Measurements from ENCODE around the gene ZNF771. TPM values are rescaled to one million over a fixed set of nuclear protein-coding genes. Genes with fewer than 3 reads are reported as not detected.

ZNF771 gene
- total RNA-seq, 1 donor from 2014 or later: 8.9 TPM

DNA sequence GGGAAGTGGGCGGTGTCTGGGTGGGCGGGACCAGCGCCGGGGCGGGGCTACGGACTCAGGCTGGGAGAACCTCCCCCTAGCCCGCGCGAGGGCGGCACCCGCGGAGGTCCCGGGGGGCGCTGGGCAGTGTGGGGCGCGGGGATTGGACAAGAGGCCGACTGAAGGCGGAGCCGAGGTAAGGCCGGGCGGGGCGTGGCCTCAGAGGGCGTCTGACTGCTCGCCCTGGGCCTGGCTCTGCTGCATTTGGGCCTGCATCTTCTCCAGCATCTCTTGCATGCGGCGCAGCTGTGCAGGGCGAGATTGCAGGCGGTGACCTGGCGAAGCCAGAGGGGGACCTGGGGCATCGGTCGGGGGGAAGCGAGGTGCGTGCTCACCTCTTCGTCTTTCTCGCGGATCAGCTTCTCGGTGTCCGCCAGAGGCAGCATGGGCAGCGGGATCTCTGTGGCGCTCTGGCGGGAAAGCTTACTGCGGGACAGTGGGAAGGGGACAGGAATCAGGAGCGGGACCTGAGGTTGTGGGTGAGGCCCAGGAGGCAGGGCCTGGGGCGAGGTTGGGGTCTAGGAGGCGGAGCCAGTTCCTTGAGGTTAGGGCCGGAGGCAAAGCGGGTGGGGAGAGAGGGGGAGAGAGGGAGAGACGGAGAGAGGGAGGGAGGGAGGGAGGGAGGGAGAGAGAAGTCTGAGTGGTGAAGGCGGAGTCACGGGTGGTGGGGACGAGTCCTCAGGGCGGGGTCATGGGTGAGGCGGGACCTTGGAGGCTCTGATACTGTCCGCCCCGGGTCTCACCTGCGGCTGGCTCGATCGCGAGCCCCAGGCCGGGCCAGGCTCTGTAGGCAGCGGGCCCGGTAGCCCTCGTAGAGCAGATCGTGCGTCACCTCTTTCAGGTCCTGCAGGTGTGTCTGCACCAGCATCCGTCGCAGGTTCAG, 28.9 kb upstream of the ZNF771 start:
- Mint-ChIP-seq H3K4me3 (peak overlapping the region; percentile 97), H3K9me3 (no peaks in the 10 kb centered on the region), H3K36me3 (ENCODE audit: low read depth) (peaks cover 25% of the 10 kb centered on the region), H3K27me3 (ENCODE audit: insufficient read depth) (peaks cover 2% of the 10 kb centered on the region), H3K27ac (peak overlapping the region; percentile 100), H3K4me1 (ENCODE audit: low read depth) (peaks cover 55% of the 10 kb centered on the region)
- DNase-seq (ENCODE audit: low spot score): peak; percentile 98
- intact Hi-C loops (cut with micrococcal nuclease): loop anchor here (1.0 to 10.0 kb wide), 11 partner anchors 8 to 571 kb away; partner anchors contain the start of genes ALDOA, CD2BP2, FBRS and HIRIP3

DNA sequence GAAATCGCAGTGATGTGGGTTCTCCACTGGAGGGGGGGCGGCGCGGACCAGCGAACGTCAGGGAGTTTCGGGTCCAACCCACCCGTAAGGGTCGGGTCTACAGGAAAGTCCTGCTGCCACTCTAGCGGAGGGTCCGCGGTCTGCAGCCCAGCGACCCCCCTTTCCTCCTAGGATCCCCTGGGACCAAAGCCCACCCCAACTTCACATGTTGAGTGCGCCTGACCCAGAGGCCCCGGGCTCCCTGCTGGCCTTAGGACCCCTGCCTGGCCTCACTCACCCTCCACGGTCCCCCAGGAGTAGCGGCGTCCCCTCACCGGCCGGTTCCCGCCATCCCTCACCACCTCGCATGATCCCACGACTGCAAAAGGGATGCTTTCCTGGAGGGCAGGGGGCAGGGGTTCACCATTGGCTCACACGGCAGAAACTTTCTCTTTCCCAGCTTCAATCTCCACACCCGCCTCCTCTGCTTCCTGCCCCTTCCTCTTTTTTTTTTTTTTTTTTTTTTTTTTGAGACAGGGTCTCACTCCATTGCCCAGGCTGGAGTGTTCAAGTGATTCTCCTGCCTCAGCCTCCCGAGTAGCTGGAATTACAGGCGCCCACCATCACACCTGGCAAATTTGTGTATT, 28.1 kb upstream of the ZNF771 start:
- peak overlapping the region; percentile 97 for H3K4me3 Mint-ChIP-seq
- H3K4me1 Mint-ChIP-seq (ENCODE audit: low read depth): peaks cover 59% of the 10 kb centered on the region
- intact Hi-C loops (cut with micrococcal nuclease): loop anchor here (2.0 to 10.0 kb wide), 4 partner anchors 44 to 572 kb away; partner anchors contain the start of genes ALDOA, HIRIP3, INO80E and MAZ
- DNase-seq (ENCODE audit: low spot score): no peak
- no peaks in the 10 kb centered on the region for H3K9me3 Mint-ChIP-seq
- peak overlapping the region; percentile 100 for H3K27ac Mint-ChIP-seq
- peaks cover 25% of the 10 kb centered on the region for H3K36me3 Mint-ChIP-seq (ENCODE audit: low read depth)
- peaks cover 2% of the 10 kb centered on the region for H3K27me3 Mint-ChIP-seq (ENCODE audit: insufficient read depth)

DNA sequence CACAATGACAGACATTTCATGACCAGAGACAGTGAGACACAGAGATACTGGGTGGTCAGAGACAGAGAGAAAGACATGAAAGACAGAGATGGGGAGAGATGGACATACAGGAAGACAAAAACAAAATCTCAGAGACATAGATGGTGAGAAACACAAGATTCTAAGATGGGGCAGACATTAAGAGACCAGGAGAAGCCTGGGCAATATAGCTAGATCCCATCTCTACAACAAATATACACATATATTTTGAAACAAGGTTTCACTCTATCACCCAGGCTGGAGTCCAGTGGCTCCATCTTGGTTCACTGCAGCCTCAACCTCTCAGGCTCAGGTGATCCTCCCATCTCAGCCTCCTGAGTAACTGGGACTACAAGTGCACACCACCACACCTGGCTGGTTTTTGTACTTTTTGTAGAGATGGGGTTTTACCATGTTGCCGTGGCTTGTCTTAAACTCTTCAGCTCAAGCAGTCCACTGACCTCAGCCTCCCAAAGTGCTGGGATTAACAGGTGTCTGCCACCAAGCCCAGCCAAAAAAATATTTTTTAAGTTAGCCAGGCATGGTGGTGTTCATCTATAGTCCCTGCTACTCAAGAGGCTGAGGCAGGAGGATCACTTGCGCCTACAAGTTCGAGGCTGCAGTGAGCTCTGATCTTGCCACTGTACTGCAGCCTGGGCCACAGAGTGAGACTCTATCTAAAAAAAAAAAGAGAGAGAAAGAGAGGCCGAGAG, 27.2 kb upstream of the ZNF771 start:
- intact Hi-C loops (cut with micrococcal nuclease): no loop called here
- no peak for DNase-seq (ENCODE audit: low spot score)
- peak overlapping the region; percentile 100 for H3K27ac Mint-ChIP-seq
- peaks cover 25% of the 10 kb centered on the region for H3K36me3 Mint-ChIP-seq (ENCODE audit: low read depth)
- H3K27me3 Mint-ChIP-seq (ENCODE audit: insufficient read depth): peaks cover 2% of the 10 kb centered on the region
- H3K4me3 Mint-ChIP-seq: peak overlapping the region; percentile 97
- no peaks in the 10 kb centered on the region for H3K9me3 Mint-ChIP-seq
- H3K4me1 Mint-ChIP-seq (ENCODE audit: low read depth): peaks cover 59% of the 10 kb centered on the region

DNA sequence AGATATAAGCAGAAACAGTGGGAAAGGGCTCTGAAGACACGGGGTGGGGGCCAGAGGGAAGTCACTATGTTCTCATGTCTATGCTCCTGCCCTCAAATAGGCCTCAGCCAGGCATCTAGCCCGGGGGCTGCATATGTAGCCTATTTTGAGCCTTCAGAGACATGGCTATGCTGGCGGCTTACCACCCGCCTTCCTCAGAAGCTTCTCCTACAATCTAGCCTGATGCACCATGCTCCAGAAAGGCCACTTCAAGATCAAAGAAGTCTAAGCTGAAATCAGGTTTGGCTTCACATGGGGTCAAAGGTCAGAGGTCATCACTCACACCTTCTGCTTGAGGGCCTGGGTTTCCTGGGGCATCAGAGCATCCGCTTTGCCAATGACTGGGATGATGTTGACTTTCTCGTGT, 26.6 kb upstream of the ZNF771 start:
- Mint-ChIP-seq H3K9me3 (no peaks in the 10 kb centered on the region), H3K27ac (peak overlapping the region; percentile 89), H3K36me3 (ENCODE audit: low read depth) (peaks cover 27% of the 10 kb centered on the region), H3K27me3 (ENCODE audit: insufficient read depth) (peaks cover 2% of the 10 kb centered on the region), H3K4me3 (peak overlapping the region; percentile 97), H3K4me1 (ENCODE audit: low read depth) (peaks cover 63% of the 10 kb centered on the region)
- no peak for DNase-seq (ENCODE audit: low spot score)
- intact Hi-C loops (cut with micrococcal nuclease): no loop called here

DNA sequence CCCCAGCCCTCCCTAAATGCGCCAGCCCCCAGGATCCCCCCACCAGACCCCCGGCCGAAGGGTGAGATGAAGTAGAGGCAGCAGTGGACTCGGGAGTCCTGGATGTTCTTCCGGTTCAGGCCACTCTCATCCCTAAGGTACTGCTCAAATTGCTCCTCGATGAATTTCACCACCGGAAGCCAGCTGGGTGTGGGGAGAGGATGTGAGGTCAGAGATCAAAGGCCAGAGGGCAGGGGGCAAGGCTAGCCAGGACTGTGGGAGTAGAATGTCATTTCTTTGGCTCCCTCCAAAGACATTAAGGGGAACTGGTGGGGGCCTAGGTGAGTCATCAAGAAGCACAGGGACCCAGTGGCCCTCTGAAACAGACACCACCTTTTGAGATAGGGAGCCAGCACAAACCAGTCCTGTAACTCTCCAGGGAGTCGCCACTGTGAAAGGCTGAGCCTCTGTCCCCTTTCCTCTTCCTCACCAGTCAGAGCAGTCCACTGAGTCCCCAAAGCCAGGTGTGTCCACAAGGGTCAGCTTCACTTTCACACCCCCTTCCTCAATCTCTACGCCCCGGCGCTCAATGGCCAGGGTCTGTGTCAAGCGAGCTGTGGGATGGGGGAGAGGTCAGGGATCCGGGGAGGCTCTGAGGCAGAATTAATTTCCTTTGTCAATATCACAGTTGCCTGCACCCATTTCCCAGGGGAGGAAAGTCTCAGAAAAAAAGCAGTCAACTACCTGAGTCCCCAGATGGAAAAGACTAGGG, 25.9 kb upstream of the ZNF771 start:
- Mint-ChIP-seq H3K4me1 (ENCODE audit: low read depth) (peaks cover 63% of the 10 kb centered on the region), H3K27ac (peak overlapping the region; percentile 89), H3K27me3 (ENCODE audit: insufficient read depth) (peaks cover 2% of the 10 kb centered on the region), H3K4me3 (peak overlapping the region; percentile 97), H3K36me3 (ENCODE audit: low read depth) (peaks cover 27% of the 10 kb centered on the region), H3K9me3 (no peaks in the 10 kb centered on the region)
- no peak for DNase-seq (ENCODE audit: low spot score)
- intact Hi-C loops (cut with micrococcal nuclease): loop anchor here (1.0 kb wide), 2 partner anchors 11 to 14 kb away; partner anchors contain the start of genes TBC1D10B and ZNF48

DNA sequence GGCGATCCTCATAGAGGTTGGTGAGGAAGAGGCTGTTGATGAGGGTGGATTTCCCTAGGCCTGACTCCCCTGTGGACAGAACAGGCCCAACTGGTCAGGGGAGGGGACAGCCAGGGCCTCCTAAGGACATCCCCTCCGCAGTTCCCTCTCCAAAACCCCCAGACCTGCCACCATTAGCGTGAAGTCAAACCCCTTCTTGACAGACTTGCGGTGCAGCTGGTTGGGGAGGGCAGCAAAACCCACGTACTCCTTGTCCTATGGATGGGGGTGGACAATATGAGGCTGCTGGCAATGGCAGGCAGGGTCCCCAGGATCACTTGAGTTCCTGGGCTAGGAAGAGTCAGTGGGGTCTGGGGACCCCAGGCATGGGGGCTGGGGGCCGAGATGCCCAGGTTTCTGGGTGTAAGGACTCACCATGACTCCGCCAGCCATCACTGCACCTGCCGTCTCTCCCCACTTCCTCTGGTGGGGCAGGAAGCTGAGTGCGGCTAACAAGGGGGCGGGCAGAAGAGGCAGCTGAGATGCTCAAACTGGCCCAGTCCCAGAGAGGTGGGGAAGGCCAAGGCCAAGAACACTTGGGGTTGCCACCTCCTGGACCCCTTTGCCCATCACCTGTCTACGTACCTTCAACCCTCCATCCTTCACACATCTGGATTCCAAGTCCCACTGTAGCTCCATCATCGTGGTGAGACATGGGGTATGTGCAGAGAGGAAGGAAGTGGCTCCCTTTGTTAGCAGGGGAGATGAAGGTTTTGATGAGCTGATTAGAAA, 25.1 kb upstream of the ZNF771 start, which contains the start of gene SEPTIN1:
Gene SEPTIN1 (minus strand): TSS at position 451 of the 771 bp plus-strand sequence. CDS start 19 bp downstream, at position 432.
- H3K36me3 Mint-ChIP-seq (ENCODE audit: low read depth): peaks cover 27% of the 10 kb centered on the region
- DNase-seq (ENCODE audit: low spot score): peak; percentile 78
- H3K4me1 Mint-ChIP-seq (ENCODE audit: low read depth): peaks cover 57% of the 10 kb centered on the region
- H3K4me3 Mint-ChIP-seq: peak within 1 kb of the TSS; percentile 97
- no peaks in the 10 kb centered on the region for H3K27me3 Mint-ChIP-seq (ENCODE audit: insufficient read depth)
- H3K27ac Mint-ChIP-seq: peak within 1 kb of the TSS; percentile 89
- intact Hi-C loops (cut with micrococcal nuclease): loop anchor here (1.0 kb wide), 2 partner anchors 12 to 13 kb away; partner anchors contain the start of genes TBC1D10B and ZNF48
- no peaks in the 10 kb centered on the region for H3K9me3 Mint-ChIP-seq

DNA sequence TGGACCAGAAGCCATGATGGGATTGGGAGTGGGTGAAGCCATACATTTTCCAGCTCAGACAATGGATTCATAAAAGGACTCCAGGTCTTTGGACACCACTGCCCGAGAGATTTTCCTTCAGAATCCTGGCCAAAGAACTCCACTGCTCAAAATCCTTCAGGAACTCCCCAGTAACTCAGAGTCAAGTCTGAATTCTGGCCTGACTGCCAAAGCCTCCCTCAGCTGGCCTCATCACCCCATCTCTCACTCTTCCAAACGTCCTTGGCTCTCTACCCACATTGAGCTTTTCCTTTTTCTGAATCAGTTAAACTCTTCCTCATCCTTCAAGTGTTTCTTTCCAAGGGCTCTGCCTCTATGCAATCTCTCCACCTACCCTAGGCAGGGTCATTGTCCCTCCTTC, 23.9 kb upstream of the ZNF771 start:
- DNase-seq (ENCODE audit: low spot score): no peak
- intact Hi-C loops (cut with micrococcal nuclease): no loop called here

DNA sequence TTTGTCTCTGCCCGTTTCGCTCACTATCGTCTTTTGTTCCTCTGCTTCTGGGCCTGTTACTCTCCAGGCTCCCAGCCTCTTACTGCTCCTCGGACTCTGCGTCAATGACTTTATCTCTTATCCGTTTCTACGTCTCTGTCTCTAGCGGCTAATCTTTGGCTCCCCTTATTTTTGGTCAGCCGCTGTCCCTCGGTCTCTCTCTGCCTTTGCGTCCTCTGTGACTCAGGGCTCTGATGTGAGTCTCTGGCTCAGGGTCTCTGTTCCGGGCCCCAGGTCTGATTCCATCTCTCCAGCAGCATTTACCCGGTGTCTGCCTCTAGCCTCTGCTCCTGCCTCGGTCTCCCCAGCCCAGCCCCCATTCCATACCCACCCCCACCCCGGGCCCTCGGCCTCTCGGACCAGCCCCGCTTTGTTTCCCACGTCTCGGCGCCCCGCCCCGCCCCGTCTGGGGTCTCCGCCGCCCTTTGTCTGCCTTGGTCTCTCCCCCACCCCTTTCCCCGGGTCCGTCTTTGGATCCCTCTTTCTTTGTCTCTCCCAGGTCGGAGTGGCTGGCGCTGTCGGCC, 12.7 kb upstream of the ZNF771 start:
- intact Hi-C loops (cut with micrococcal nuclease): loop anchor here (1.0 kb wide), 3 partner anchors 12 to 16 kb away; partner anchors contain the start of genes SEPTIN1 and ZNF771
- H3K4me1 Mint-ChIP-seq (ENCODE audit: low read depth): peaks cover 35% of the 10 kb centered on the region
- H3K4me3 Mint-ChIP-seq: peak overlapping the region; percentile 90
- no peaks in the 10 kb centered on the region for H3K9me3 Mint-ChIP-seq
- H3K36me3 Mint-ChIP-seq (ENCODE audit: low read depth): peaks cover 16% of the 10 kb centered on the region
- DNase-seq (ENCODE audit: low spot score): no peak
- peak overlapping the region; percentile 72 for H3K27ac Mint-ChIP-seq
- H3K27me3 Mint-ChIP-seq (ENCODE audit: insufficient read depth): no peaks in the 10 kb centered on the region

More for the DNA sequence above, 23.9 kb upstream of the ZNF771 start:
- Mint-ChIP-seq H3K9me3 (no peaks in the 10 kb centered on the region), H3K27me3 (ENCODE audit: insufficient read depth) (no peaks in the 10 kb centered on the region), H3K4me1 (ENCODE audit: low read depth) (peaks cover 45% of the 10 kb centered on the region), H3K27ac (peak overlapping the region; percentile 89), H3K4me3 (peak overlapping the region; percentile 97), H3K36me3 (ENCODE audit: low read depth) (peaks cover 24% of the 10 kb centered on the region)

DNA sequence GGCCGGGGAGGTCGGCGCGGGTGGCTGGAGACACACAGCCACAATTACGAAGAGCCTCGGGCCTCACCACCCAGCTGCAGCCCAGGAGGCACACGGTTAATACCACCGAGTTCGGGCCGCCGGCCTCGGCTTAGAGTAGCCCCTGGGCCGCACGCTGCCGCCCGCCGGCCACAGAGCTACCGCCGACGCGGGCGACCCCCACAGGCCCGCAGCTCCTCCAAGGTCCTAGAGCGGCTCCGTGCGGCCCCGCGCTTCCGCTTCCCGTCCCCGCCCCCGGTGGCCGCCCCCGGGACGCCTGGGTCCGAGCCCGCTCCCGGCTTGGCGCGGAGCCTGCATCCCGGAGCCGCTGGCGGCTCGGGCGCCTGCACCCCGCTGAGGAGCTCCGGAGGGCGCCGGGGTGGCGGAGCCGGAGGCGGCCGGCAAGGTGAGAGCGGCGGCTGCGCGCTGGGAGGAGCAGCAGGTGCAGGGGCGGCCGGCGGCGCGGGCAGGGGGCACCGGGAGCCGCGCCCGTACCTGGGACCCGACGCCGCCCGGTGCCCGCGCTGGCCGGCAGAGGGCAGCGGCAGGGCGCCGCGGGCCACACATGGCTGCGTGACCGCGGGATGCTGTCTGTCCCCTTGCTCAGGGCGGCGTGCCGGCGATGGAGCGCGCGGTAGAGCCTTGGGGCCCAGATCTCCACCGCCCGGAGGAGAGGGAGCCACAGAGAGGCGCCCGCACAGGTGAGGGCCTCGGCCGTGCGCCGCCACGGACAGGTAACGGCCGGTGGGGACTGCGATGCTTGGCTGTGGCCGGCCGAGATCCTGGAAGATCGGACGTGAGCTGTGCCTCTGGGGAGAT, 12.0 kb upstream of the ZNF771 start, which contains the start of gene ZNF48:
Gene ZNF48 (plus strand): TSS at position 266 of the 837 bp plus-strand sequence. CDS start 375 bp downstream, at position 641.
- peak; percentile 53 for DNase-seq (ENCODE audit: low spot score)
- no peaks in the 10 kb centered on the region for H3K9me3 Mint-ChIP-seq
- peak within 1 kb of the TSS; percentile 80 for H3K27ac Mint-ChIP-seq
- H3K27me3 Mint-ChIP-seq (ENCODE audit: insufficient read depth): no peaks in the 10 kb centered on the region
- intact Hi-C loops (cut with micrococcal nuclease): loop anchor here (1.0 kb wide), 3 partner anchors 12 to 17 kb away; partner anchors contain the start of genes SEPTIN1 and ZNF771
- H3K4me1 Mint-ChIP-seq (ENCODE audit: low read depth): peaks cover 41% of the 10 kb centered on the region
- H3K4me3 Mint-ChIP-seq: peak within 1 kb of the TSS; percentile 90
- H3K36me3 Mint-ChIP-seq (ENCODE audit: low read depth): peaks cover 19% of the 10 kb centered on the region

DNA sequence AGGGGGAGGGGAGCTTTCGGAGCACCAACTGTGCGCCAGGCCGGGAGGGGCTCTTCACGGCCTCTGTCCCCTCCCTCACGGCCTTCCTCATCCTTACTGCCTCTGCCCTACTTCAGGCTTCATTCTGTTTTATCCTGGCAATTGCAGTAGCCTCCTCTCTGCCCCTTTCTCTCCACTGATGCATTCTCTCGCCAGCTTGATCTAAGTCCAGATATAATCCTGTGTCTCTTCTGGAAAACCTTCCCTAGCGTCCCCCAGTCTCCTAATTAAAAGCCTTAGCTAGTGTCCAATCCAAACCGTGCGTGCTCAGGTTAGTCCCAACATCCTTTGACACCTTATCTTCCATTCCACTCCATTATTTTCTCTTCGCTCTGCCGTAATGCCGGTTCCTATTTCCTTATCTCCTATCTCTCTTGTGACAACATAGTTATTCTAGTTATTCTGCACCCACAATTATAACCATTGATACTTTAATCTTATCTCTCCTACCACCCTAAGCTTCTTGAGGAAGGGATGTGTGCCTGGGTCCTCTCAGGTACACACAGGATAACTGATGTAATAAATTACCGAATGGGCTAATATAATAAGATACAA, 11.3 kb upstream of the ZNF771 start:
- no peak for DNase-seq (ENCODE audit: low spot score)
- Mint-ChIP-seq H3K36me3 (ENCODE audit: low read depth) (peaks cover 19% of the 10 kb centered on the region), H3K27ac (peak overlapping the region; percentile 80), H3K4me3 (peak overlapping the region; percentile 89), H3K9me3 (no peaks in the 10 kb centered on the region), H3K4me1 (ENCODE audit: low read depth) (peaks cover 46% of the 10 kb centered on the region), H3K27me3 (ENCODE audit: insufficient read depth) (no peaks in the 10 kb centered on the region)
- intact Hi-C loops (cut with micrococcal nuclease): loop anchor here (1.0 kb wide), 3 partner anchors 11 to 18 kb away; partner anchors contain the start of genes SEPTIN1 and ZNF771

Data from activated T-helper 1 cell treated with anti-CD3 and anti-CD28 coated beads, Interleukin-12 subunit alpha, Interleukin-12 subunit beta, Interleukin-2, Interleukin-4 antibody, amounts not matched to agents 30 ng/mL and 10 ng/mL and 1 ng/mL, durations not matched to agents 14 hours and 24 hours and 36 hours (primary cell).